Astrocyte (in vitro differentiated cells and primary cell): ENCODE results near the gene LGR4. TPM values are rescaled to one million over a fixed set of nuclear protein-coding genes. Genes with fewer than 3 reads are reported as not detected.

ENCODE experiments used
- DNase-seq: peaks from one replicate; pipeline ENCODE4 v3.0.0-alpha.2; 2010; ENCODE audit warnings: low read depth
- FAIRE-seq: peaks from 2 replicates; lab custom pipeline; 2011; peaks lifted over from hg19 to GRCh38; lab: Jason Lieb, UNC
- H2AFZ ChIP-seq: 2 replicates; pipeline ENCODE4 v1.6.0; 2012; ENCODE audit warnings: low read depth, low read length, inconsistent platforms
- H3K27ac ChIP-seq: 2 replicates; pipeline ENCODE4 v1.5.1; 2011; ENCODE audit warnings: low read depth, low read length, inconsistent platforms
- H3K27me3 ChIP-seq: 2 replicates; pipeline ENCODE4 v1.6.0; 2011; ENCODE audit warnings: low read length, inconsistent platforms; ENCODE audit not compliant: insufficient read depth
- H3K36me3 ChIP-seq: 2 replicates; pipeline ENCODE4 v1.5.1; 2011; ENCODE audit warnings: low read length, inconsistent platforms; ENCODE audit not compliant: insufficient read depth
- H3K4me1 ChIP-seq: 2 replicates; pipeline ENCODE4 v1.5.1; 2011; ENCODE audit warnings: low read length, inconsistent platforms; ENCODE audit not compliant: insufficient read depth
- H3K4me2 ChIP-seq: 2 replicates; pipeline ENCODE4 v1.6.0; 2012; ENCODE audit warnings: low read length, inconsistent platforms
- H3K4me3 ChIP-seq: 2 replicates; pipeline ENCODE4 v1.5.1; 2011; ENCODE audit warnings: low read depth, mild to moderate bottlenecking, low read length, inconsistent platforms; ENCODE audit not compliant: insufficient read depth
- H3K79me2 ChIP-seq: 2 replicates; pipeline ENCODE4 v1.6.0; 2012; ENCODE audit warnings: mild to moderate bottlenecking, low read length, inconsistent platforms; ENCODE audit not compliant: insufficient read depth
- H3K9ac ChIP-seq: 2 replicates; pipeline ENCODE4 v1.6.0; 2012; ENCODE audit warnings: mild to moderate bottlenecking, low read length, inconsistent platforms
- H3K9me3 ChIP-seq: 2 replicates; pipeline ENCODE4 v1.5.1; 2012; ENCODE audit warnings: low read depth, mild to moderate bottlenecking, low read length, inconsistent platforms; ENCODE audit not compliant: insufficient read depth
- H4K20me1 ChIP-seq: 2 replicates; pipeline ENCODE4 v1.6.0; 2012; ENCODE audit warnings: low read length, inconsistent platforms; ENCODE audit not compliant: insufficient read depth
- H3K27ac Mint-ChIP-seq: one replicate; pipeline ENCODE4 v1.8.0; 2021; ENCODE audit warnings: mild to moderate bottlenecking, mixed read lengths; ENCODE audit not compliant: unreplicated experiment
- H3K27me3 Mint-ChIP-seq: one replicate; pipeline ENCODE4 v1.8.0; 2021; ENCODE audit warnings: low read depth, mixed read lengths; ENCODE audit not compliant: unreplicated experiment
- H3K36me3 Mint-ChIP-seq: one replicate; pipeline ENCODE4 v1.8.0; 2021; ENCODE audit warnings: low read depth, mixed read lengths; ENCODE audit not compliant: unreplicated experiment
- H3K4me1 Mint-ChIP-seq: one replicate; pipeline ENCODE4 v1.8.0; 2021; ENCODE audit warnings: low read depth, mixed read lengths; ENCODE audit not compliant: unreplicated experiment
- H3K4me3 Mint-ChIP-seq: one replicate; pipeline ENCODE4 v1.8.0; 2021; ENCODE audit warnings: mild to moderate bottlenecking, moderate library complexity, mixed read lengths; ENCODE audit not compliant: unreplicated experiment
- H3K9me3 Mint-ChIP-seq: one replicate; pipeline ENCODE4 v1.8.0; 2021; ENCODE audit warnings: mild to moderate bottlenecking, mixed read lengths; ENCODE audit not compliant: unreplicated experiment
- EZH2 ChIP-seq: IDR thresholded peaks from 2 replicates; pipeline ENCODE4 v1.6.1; 2012; ENCODE audit warnings: mild to moderate bottlenecking, low read length, inconsistent platforms; ENCODE audit not compliant: insufficient read depth
- total RNA-seq: library from RNA; stranded (reverse); gene quantifications from 2 replicates; pipeline ENCODE4 v1.2.1, GENCODE V29; 2021
- TF ChIP-seq, protein P1 (sequence below): IDR thresholded peaks from 2 replicates; pipeline ENCODE4 v1.5.1; 2011; ENCODE audit warnings: low read depth, mild to moderate bottlenecking, inconsistent platforms, low read length, moderate library complexity; ENCODE audit not compliant: insufficient read depth

Gene LGR4
- total RNA-seq, 1 donor from 2014 or later = 50.0 TPM

DNA sequence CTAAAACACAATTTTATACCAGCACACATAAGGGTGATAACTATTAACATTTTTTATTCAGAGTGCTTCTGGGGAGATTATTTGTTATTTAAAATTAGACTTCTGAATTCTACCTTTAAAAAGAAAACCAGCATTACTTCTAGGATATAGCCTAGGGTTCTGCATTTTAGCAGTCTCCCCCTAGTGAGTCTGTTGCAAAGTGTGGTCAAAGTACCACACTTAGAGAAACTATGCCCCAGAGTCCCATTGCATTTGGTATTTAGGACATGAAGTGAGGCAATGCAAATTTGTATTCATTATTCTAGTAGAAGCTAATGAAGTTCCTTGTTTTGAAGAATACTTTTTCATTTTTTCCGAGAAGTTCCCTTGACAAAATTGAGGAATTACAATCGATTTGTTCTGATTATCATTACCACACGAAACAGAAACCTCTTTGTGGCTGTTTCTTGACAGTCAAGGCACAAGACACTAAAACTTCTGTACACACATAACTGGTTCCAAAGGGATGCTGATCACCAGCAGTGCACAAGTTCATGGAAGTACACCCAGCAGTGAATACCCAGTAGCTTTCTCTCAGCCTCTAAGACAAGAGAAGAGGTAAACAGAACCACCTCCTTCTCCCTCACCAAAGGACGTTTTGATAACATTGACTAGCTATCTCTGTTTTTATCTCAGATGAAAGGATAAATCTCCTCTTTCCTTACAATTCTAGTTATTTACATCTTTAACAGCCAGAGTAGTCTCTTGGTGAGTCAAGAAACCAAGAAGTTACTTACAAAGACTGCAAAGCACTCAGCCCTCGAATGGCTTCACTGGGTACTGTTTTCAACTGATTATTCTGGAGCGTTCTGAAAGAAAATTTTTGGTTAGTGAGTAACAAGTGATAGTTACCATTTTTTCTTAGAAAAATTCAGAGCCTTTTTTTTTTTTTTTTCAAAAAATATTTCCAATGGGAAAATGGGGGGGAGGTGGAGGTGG lies 82.0 kb downstream of the LGR4 start:
- H3K36me3 ChIP-seq = no peaks in the 10 kb centered on the region
- H3K4me1 ChIP-seq = peaks cover 71% of the 10 kb centered on the region
- no peaks in the 10 kb centered on the region for H3K9me3 ChIP-seq
- no peak overlapping the region for H2AFZ ChIP-seq
- peak; percentile 86 for DNase-seq
- no peak for FAIRE-seq
- Mint-ChIP-seq H3K9me3 (no peaks in the 10 kb centered on the region), H3K4me1 (peaks cover 84% of the 10 kb centered on the region), H3K4me3 (no peak overlapping the region), H3K36me3 (no peaks in the 10 kb centered on the region), H3K27ac (peak overlapping the region; percentile 79), H3K27me3 (no peaks in the 10 kb centered on the region)
- peak overlapping the region; percentile 61 for H3K4me2 ChIP-seq
- H3K9ac ChIP-seq = peak overlapping the region; percentile 16
- no peak overlapping the region for H3K4me3 ChIP-seq
- peaks cover 7% of the 10 kb centered on the region for H3K79me2 ChIP-seq
- peak overlapping the region; percentile 61 for H3K27ac ChIP-seq
- no peaks in the 10 kb centered on the region for H4K20me1 ChIP-seq
- no peaks in the 10 kb centered on the region for H3K27me3 ChIP-seq
- TF ChIP-seq EZH2 = no peak
- TF ChIP-seq, protein P1, sequence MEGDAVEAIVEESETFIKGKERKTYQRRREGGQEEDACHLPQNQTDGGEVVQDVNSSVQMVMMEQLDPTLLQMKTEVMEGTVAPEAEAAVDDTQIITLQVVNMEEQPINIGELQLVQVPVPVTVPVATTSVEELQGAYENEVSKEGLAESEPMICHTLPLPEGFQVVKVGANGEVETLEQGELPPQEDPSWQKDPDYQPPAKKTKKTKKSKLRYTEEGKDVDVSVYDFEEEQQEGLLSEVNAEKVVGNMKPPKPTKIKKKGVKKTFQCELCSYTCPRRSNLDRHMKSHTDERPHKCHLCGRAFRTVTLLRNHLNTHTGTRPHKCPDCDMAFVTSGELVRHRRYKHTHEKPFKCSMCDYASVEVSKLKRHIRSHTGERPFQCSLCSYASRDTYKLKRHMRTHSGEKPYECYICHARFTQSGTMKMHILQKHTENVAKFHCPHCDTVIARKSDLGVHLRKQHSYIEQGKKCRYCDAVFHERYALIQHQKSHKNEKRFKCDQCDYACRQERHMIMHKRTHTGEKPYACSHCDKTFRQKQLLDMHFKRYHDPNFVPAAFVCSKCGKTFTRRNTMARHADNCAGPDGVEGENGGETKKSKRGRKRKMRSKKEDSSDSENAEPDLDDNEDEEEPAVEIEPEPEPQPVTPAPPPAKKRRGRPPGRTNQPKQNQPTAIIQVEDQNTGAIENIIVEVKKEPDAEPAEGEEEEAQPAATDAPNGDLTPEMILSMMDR = no peak

DNA sequence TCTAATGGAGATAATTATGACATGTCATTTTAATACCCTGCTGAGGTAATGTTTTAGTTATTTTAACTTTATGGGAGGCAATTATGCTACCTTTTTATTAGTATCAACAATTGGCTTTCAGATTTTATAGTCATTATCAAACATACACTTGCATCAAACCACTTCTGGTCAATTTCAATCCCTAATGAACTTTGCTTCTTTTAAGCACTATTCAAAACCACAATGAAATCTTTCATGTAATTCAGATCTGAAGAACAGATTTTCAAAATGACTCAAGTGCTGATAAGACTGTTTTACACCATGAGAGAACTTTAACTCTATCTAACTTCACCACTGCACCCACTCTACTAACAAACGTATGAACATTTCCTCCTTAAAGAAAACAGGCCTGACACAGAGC lies 83.7 kb downstream of the LGR4 start:
- Mint-ChIP-seq H3K4me1 (peaks cover 84% of the 10 kb centered on the region), H3K27ac (peak overlapping the region; percentile 22), H3K27me3 (no peaks in the 10 kb centered on the region), H3K4me3 (peak overlapping the region; percentile 8), H3K36me3 (no peaks in the 10 kb centered on the region), H3K9me3 (no peaks in the 10 kb centered on the region)
- FAIRE-seq (peak; percentile 9), DNase-seq (peak; percentile 68)
- Histone ChIP-seq H2AFZ (no peak overlapping the region), H3K9me3 (no peaks in the 10 kb centered on the region), H3K36me3 (peaks cover 9% of the 10 kb centered on the region), H3K4me3 (no peak overlapping the region), H4K20me1 (no peaks in the 10 kb centered on the region), H3K4me2 (peak overlapping the region; percentile 40), H3K9ac (no peak overlapping the region), H3K79me2 (peaks cover 4% of the 10 kb centered on the region), H3K27ac (peak overlapping the region; percentile 33), H3K27me3 (no peaks in the 10 kb centered on the region), H3K4me1 (peaks cover 74% of the 10 kb centered on the region)
- no peak for TF ChIP-seq EZH2
- TF ChIP-seq, protein P1 = no peak
